Measurements from ENCODE around the gene PYDC2. TPM values are rescaled to one million over a fixed set of nuclear protein-coding genes. Genes with fewer than 3 reads are reported as not detected.
"Not testable (repeated sequence)": the region's sequence is repeated elsewhere in the genome, so short reads cannot be mapped to it uniquely, and the experiment has no call there.

PYDC2 gene
- total RNA-seq, 1 donor = not detected

DNA sequence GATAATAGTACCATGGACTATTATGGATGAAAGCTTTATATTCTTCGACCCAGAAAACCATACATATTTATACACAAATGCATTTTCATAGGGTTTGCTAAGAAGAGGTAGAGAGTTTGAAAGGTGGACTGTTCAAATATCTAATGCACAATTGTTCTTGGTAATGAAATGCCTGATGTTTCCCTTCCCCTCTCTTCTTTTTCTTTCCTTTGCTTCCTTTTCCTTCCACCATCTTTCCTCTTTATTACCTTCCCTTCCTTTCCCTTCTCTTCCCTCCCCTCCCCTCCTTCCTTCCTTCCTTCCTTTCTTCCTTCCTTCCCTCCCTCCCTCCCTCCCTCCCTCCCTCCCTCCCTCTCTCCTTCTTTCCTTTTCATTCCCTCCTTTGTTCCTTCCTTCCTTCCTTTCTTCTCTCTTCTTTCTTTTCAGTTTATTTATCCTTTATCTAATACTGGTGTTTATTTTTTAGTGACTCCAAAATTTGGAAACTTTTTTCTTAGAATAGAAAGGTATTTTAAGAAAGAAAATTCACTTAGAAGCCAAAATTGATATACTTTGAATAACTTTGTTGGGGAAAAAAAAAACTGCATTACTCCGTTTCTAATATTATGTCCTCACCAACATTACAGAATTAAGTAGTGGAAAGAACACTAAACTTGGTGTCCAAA is 22.7 kb upstream of the PYDC2 start:
- no peak overlapping the region for H3K4me3 ChIP-seq (ENCODE audit: low read length)
- no peaks in the 10 kb centered on the region for H3K9me3 ChIP-seq (ENCODE audit: low read depth, low read length)
- no peaks in the 10 kb centered on the region for H3K4me1 ChIP-seq (ENCODE audit: insufficient read depth, low read length)
- no peaks in the 10 kb centered on the region for H3K27me3 ChIP-seq (ENCODE audit: insufficient read depth, low read length)

DNA sequence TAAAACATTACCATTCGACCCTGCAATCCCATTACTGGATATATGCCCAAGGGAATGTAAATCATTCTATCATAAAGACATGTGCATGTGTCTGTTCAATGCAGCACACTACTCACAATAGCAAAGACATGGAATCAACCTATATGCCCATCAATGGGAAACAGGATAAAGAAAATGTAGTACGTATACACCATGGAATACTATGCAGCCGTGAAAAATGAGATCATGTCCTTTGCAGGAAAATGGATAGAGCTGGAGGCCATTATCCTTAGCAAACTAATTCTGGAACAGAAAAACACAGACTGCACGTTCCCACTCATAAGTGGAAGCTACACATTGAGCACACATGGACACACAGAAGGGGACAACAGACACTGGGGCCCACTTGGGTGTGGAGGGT is 20.4 kb upstream of the PYDC2 start:
- H3K4me1 ChIP-seq (ENCODE audit: insufficient read depth, low read length) = no peaks in the 10 kb centered on the region
- no peaks in the 10 kb centered on the region for H3K9me3 ChIP-seq (ENCODE audit: low read depth, low read length)
- H3K27me3 ChIP-seq (ENCODE audit: insufficient read depth, low read length) = no peaks in the 10 kb centered on the region
- H3K4me3 ChIP-seq (ENCODE audit: low read length) = no peak overlapping the region

- no peak overlapping the region for H3K4me3 ChIP-seq (ENCODE audit: low read length)
- no peaks in the 10 kb centered on the region for H3K4me1 ChIP-seq (ENCODE audit: insufficient read depth, low read length)
- H3K27me3 ChIP-seq (ENCODE audit: insufficient read depth, low read length) = no peaks in the 10 kb centered on the region
- no peaks in the 10 kb centered on the region for H3K9me3 ChIP-seq (ENCODE audit: low read depth, low read length)
Measured at GRCh38 chr3:191441687-191442086, 19.3 kb upstream of the PYDC2 start.

DNA sequence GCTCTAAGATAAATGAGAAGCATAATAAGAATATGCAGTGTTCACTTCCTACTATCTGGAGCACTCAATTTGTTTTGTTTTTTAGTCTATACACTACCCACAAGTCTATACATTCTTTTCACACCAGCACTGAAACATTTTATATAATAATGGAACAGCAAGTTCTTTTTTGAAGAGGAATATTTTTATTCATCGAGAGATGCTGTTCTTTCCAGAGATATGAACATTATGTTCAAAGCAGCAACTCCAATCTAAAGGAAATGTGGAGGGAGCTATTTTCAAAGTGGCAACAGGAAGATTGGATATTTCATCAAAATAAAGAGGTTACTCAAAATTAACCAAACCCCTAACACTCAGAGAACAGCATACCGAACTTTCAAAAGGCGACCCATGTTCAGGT is 16.4 kb upstream of the PYDC2 start:
- H3K27me3 ChIP-seq (ENCODE audit: insufficient read depth, low read length) = no peaks in the 10 kb centered on the region
- H3K4me3 ChIP-seq (ENCODE audit: low read length) = no peak overlapping the region
- no peaks in the 10 kb centered on the region for H3K4me1 ChIP-seq (ENCODE audit: insufficient read depth, low read length)
- H3K9me3 ChIP-seq (ENCODE audit: low read depth, low read length) = no peaks in the 10 kb centered on the region

DNA sequence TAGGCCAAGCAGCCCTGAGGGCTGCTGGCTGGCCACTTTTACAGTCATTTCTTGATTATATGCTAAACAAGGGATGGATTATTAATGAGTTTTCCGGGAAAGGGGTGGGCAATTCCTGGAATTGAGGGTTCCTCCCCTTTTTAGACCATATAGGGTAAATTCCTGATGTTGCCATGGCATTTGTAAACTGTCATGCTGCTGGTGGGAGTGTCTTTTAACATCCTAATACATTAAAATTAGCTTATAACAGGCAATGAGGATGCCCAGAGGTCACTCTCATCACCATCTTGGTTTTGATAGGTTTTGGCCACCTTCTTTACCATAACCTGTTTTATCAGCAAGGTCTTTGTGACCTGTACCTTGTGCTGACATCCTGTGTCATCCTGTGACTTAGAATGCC is 11.7 kb upstream of the PYDC2 start:
- H3K4me3 ChIP-seq (ENCODE audit: low read length) = no peak overlapping the region
- no peaks in the 10 kb centered on the region for H3K27me3 ChIP-seq (ENCODE audit: insufficient read depth, low read length)
- H3K4me1 ChIP-seq (ENCODE audit: insufficient read depth, low read length) = no peaks in the 10 kb centered on the region
- no peaks in the 10 kb centered on the region for H3K9me3 ChIP-seq (ENCODE audit: low read depth, low read length)

GRCh38 chr3:191455257-191455952 is 5.6 kb upstream of the PYDC2 start:
- no peak overlapping the region for H3K4me3 ChIP-seq (ENCODE audit: low read length)

GRCh38 chr3:191460360-191460759 is 603 bp upstream of the PYDC2 start:
- H3K4me3 ChIP-seq (ENCODE audit: low read length) = no peak overlapping the region

More at GRCh38 chr3:191455257-191455952, 5.6 kb upstream of the PYDC2 start:
- H3K27me3 ChIP-seq (ENCODE audit: insufficient read depth, low read length) = no peaks in the 10 kb centered on the region
- H3K9me3 ChIP-seq (ENCODE audit: low read depth, low read length) = no peaks in the 10 kb centered on the region
- H3K4me1 ChIP-seq (ENCODE audit: insufficient read depth, low read length) = no peaks in the 10 kb centered on the region

DNA sequence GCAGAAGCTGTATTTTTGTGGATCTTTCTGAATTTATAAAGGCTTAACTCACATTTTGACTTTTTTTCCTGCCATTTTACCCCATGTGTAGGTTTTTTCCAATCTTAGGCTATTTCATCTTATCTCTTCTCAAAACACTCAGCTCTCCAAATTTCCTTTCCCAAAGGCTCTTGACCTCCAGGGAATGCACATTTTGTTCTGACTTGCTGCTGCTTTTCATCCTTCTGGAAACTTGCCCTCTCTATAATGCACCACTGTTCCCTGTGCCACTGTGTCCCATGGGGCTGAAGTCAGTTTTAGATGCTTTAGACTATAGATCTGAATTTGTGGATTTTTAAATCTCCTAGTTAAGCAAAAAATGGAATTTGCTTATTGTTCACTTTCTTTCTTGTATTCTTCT is 9.1 kb downstream of the PYDC2 start:
- no peaks in the 10 kb centered on the region for H3K4me1 ChIP-seq (ENCODE audit: insufficient read depth, low read length)
- H3K4me3 ChIP-seq (ENCODE audit: low read length) = no peak overlapping the region
- no peaks in the 10 kb centered on the region for H3K9me3 ChIP-seq (ENCODE audit: low read depth, low read length)
- no peaks in the 10 kb centered on the region for H3K27me3 ChIP-seq (ENCODE audit: insufficient read depth, low read length)

More at GRCh38 chr3:191460360-191460759, 603 bp upstream of the PYDC2 start:
- H3K27me3 ChIP-seq (ENCODE audit: insufficient read depth, low read length) = no peaks in the 10 kb centered on the region
- no peaks in the 10 kb centered on the region for H3K4me1 ChIP-seq (ENCODE audit: insufficient read depth, low read length)
- H3K9me3 ChIP-seq (ENCODE audit: low read depth, low read length) = no peaks in the 10 kb centered on the region

DNA sequence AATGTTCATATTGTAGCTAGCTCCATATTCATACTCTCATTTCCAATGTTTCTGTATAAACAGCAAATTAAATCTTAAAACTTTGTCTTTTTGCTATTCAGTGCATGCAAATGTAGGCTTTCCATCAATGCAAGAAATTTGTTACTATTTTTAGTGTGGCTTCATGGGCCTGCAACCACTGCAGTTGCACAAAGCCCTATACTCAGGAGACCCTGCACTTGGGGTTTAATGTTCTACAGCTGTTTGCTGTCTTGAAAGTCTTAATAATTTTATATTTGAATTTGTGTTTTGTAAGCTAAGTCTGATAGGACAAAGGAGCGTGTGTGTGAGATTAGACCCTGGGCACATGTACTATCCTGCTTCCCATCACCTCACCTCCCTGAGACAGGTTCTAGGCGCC is 9.6 kb downstream of the PYDC2 start:
- H3K9me3 ChIP-seq (ENCODE audit: low read depth, low read length) = no peaks in the 10 kb centered on the region
- no peaks in the 10 kb centered on the region for H3K4me1 ChIP-seq (ENCODE audit: insufficient read depth, low read length)
- H3K4me3 ChIP-seq (ENCODE audit: low read length) = no peak overlapping the region
- no peaks in the 10 kb centered on the region for H3K27me3 ChIP-seq (ENCODE audit: insufficient read depth, low read length)

- H3K4me3 ChIP-seq (ENCODE audit: low read length) = no peak overlapping the region
- no peaks in the 10 kb centered on the region for H3K4me1 ChIP-seq (ENCODE audit: insufficient read depth, low read length)
Measured at GRCh38 chr3:191473661-191474198, 12.8 kb downstream of the PYDC2 start.

DNA sequence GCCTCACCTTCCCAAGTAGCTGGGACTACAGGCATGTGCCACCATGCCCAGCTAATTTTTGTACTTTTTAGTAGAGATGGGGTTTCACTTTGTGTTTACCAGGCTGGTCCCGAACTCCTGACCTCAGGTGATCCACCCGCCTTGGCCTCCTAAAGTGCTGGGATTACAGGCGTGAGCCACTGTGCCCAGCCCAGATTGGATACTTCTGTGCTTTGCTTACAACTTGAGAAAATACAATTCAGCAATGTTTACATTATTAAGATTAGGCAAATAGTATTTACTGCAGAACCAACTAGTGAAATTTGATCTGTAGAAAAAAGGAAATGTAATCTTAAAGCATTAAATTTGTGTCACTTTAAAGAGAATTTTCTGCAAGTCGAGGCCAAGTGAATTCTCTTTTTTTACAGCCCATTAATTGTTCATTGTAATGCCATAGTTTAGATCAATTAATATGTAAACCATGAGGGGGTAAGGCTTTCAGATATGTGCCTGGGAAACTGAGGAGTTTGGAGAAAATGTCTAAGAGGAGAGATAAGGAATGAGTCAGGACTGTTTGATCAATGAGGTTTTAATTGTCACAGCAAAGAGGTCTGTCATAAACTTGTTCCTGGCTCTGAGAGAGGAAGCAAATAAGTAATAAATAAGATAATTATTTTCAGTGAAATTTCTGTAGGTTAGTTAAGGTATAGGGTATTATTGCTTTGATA is 15.3 kb downstream of the PYDC2 start:
- H3K9me3 ChIP-seq (ENCODE audit: low read depth, low read length) = no peaks in the 10 kb centered on the region
- H3K27me3 ChIP-seq (ENCODE audit: insufficient read depth, low read length) = no peaks in the 10 kb centered on the region
- no peaks in the 10 kb centered on the region for H3K4me1 ChIP-seq (ENCODE audit: insufficient read depth, low read length)
- H3K4me3 ChIP-seq (ENCODE audit: low read length) = no peak overlapping the region

More at GRCh38 chr3:191473661-191474198, 12.8 kb downstream of the PYDC2 start:
- Histone ChIP-seq H3K9me3 (ENCODE audit: low read depth, low read length) (no peaks in the 10 kb centered on the region), H3K27me3 (ENCODE audit: insufficient read depth, low read length) (no peaks in the 10 kb centered on the region)

GRCh38 chr3:191483994-191484393 is 23.0 kb downstream of the PYDC2 start:
- not testable (repeated sequence) for H3K27me3 ChIP-seq (ENCODE audit: insufficient read depth, low read length); H3K4me1 ChIP-seq (ENCODE audit: insufficient read depth, low read length); H3K9me3 ChIP-seq (ENCODE audit: low read depth, low read length)

DNA sequence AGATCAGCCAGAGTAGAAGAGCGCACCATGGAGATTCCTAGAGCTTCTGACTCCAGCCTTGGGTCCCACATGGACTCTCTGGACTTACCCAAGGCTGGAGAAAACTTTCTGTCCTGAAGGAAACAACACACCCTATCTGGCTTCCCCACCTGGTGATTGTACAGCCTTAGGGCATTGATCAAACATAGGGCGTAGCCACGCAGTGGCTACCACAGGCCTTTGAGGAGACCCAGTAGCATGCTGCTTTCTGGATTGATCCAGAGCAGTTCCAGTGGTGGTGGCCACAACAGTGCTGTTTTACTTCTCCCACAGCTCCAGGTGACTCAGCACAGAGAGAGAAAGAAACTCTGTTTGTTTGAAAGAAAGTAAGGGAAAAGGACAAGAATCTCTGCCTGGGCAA is 23.5 kb downstream of the PYDC2 start:
- no peaks in the 10 kb centered on the region for H3K4me1 ChIP-seq (ENCODE audit: insufficient read depth, low read length)
- no peaks in the 10 kb centered on the region for H3K27me3 ChIP-seq (ENCODE audit: insufficient read depth, low read length)
- no peaks in the 10 kb centered on the region for H3K9me3 ChIP-seq (ENCODE audit: low read depth, low read length)
- no peak overlapping the region for H3K4me3 ChIP-seq (ENCODE audit: low read length)

More at GRCh38 chr3:191483994-191484393, 23.0 kb downstream of the PYDC2 start:
- H3K4me3 ChIP-seq (ENCODE audit: low read length) = not testable (repeated sequence)

GRCh38 chr3:191492601-191493000 is 31.6 kb downstream of the PYDC2 start:
- Histone ChIP-seq H3K4me3 (ENCODE audit: low read length) (no peak overlapping the region), H3K27me3 (ENCODE audit: insufficient read depth, low read length) (no peaks in the 10 kb centered on the region), H3K9me3 (ENCODE audit: low read depth, low read length) (no peaks in the 10 kb centered on the region), H3K4me1 (ENCODE audit: insufficient read depth, low read length) (no peaks in the 10 kb centered on the region)

DNA sequence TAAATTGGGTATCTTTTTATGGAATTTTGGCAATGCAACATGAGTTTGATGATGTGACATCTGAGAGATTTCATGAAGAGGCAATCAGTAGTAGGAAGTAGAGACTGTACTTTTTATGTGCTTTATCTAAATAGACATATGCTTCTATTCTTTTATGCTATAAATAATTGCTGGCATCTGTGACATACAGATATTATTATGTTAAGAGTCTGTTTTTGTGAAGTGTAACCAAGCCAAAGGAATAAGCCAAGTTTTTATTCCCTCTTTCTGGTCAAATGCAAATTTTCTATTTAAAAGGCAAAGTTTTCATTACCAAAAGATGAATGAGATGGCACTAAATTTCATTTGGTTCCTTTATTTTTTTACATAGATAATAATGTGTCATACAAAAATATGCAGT is 32.4 kb downstream of the PYDC2 start:
- no peak overlapping the region for H3K4me3 ChIP-seq (ENCODE audit: low read length)
- H3K27me3 ChIP-seq (ENCODE audit: insufficient read depth, low read length) = no peaks in the 10 kb centered on the region
- no peaks in the 10 kb centered on the region for H3K9me3 ChIP-seq (ENCODE audit: low read depth, low read length)
- H3K4me1 ChIP-seq (ENCODE audit: insufficient read depth, low read length) = no peaks in the 10 kb centered on the region
